ENCODE measurements around the gene SNAPC5.

The SNAPC5 gene

GRCh38 chr15:66523926-66524325, 26.4 kb upstream of the SNAPC5 start:
- H3K27ac ChIP-seq: no peak overlapping the region
- H3K4me3 ChIP-seq (ENCODE audit: low read depth, low read length): no peak overlapping the region
- H3K9me3 ChIP-seq (ENCODE audit: severe bottlenecking): no peaks in the 10 kb centered on the region
- TF ChIP-seq CTCF (IDR thresholded peaks at IDR 0.05; ENCODE audit: low read depth, low read length): no peak
- H3K36me3 ChIP-seq: peaks cover 35% of the 10 kb centered on the region
- no peak for DNase-seq
- H3K27me3 ChIP-seq (ENCODE audit: insufficient read depth, low read depth, severe bottlenecking): no peaks in the 10 kb centered on the region

DNA sequence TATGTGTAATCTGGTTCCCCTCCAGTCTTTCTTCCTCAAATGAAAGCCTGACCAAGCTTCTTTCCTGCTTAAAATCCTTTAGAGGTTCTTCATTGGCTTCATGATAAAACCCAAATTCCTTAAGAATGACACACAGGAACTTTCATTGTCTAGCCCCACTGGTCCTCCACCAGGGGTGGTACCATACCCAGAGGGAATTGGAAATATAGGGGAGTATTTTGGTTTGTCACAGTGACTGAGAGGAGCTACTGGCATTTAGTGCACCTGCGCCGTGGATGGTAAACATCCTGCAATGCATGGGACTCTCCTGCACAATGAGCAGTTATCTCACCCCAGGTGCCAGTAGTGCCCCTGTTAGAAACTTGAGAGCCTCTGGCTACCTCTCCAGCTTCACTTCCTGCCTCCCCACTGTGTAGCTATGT, 18.4 kb upstream of the SNAPC5 start:
- Histone ChIP-seq H3K9me3 (ENCODE audit: severe bottlenecking) (no peaks in the 10 kb centered on the region), H3K4me3 (ENCODE audit: low read depth, low read length) (no peak overlapping the region), H3K27ac (no peak overlapping the region), H3K27me3 (ENCODE audit: insufficient read depth, low read depth, severe bottlenecking) (no peaks in the 10 kb centered on the region), H3K36me3 (peaks cover 26% of the 10 kb centered on the region)
- no peak for DNase-seq
- TF ChIP-seq CTCF (IDR thresholded peaks at IDR 0.05; ENCODE audit: low read depth, low read length): no peak

DNA sequence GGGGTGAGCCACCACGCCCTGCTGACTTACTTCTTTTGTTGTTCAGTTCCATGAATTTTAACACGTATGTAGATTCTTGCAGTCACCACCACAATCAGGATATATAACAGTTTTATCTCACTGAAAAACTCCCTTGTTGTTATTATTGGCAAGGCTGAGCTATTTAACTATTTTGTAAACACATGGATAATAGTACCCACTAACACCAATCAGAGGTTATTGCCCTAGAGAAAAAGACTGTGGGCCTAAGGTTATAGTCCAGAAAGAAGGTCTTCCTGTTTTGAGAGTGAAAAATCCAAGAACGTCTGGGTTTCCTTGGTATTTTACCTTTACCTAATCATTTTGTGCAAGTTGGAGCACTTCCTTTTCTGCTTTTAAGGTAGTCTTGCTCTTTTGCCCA, 17.0 kb upstream of the SNAPC5 start:
- DNase-seq: no peak
- Histone ChIP-seq H3K27me3 (ENCODE audit: insufficient read depth, low read depth, severe bottlenecking) (no peaks in the 10 kb centered on the region), H3K36me3 (peaks cover 21% of the 10 kb centered on the region), H3K27ac (no peak overlapping the region), H3K4me3 (ENCODE audit: low read depth, low read length) (no peak overlapping the region), H3K9me3 (ENCODE audit: severe bottlenecking) (no peaks in the 10 kb centered on the region)
- no peak for TF ChIP-seq CTCF (IDR thresholded peaks at IDR 0.05; ENCODE audit: low read depth, low read length)

GRCh38 chr15:66508293-66508883, 10.8 kb upstream of the SNAPC5 start:
- Histone ChIP-seq H3K27ac (no peak overlapping the region), H3K27me3 (ENCODE audit: insufficient read depth, low read depth, severe bottlenecking) (no peaks in the 10 kb centered on the region), H3K36me3 (peaks cover 22% of the 10 kb centered on the region), H3K4me3 (ENCODE audit: low read depth, low read length) (no peak overlapping the region), H3K9me3 (ENCODE audit: severe bottlenecking) (no peaks in the 10 kb centered on the region)
- TF ChIP-seq CTCF (IDR thresholded peaks at IDR 0.05; ENCODE audit: low read depth, low read length): no peak
- DNase-seq: no peak

DNA sequence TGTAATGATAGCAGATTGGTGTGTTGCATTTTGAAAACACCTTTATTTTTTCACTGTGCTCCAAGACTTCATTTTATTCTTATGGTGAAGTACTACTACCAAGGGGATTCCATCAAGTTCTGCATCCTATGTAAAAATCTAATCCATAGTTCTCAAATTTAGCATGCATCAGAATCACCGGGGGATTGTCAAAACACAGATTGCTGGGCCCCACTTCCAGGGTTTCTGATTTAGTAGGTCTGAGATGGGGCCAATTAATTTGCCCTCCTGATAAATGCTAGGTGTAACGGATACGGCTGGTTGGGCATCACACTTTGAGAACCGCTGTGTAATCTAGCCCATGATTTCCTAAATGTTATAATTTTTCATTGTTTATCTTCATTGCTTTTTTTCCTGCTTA, 8.3 kb upstream of the SNAPC5 start:
- Histone ChIP-seq H3K27me3 (ENCODE audit: insufficient read depth, low read depth, severe bottlenecking) (no peaks in the 10 kb centered on the region), H3K4me3 (ENCODE audit: low read depth, low read length) (peak overlapping the region; percentile 97), H3K9me3 (ENCODE audit: severe bottlenecking) (no peaks in the 10 kb centered on the region), H3K36me3 (peaks cover 48% of the 10 kb centered on the region), H3K27ac (no peak overlapping the region; the same call in 1 of the 2 replicates)
- no peak for TF ChIP-seq CTCF (IDR thresholded peaks at IDR 0.05; ENCODE audit: low read depth, low read length)
- no peak for DNase-seq

GRCh38 chr15:66505430-66505811, 7.9 kb upstream of the SNAPC5 start:
- no peaks in the 10 kb centered on the region for H3K9me3 ChIP-seq (ENCODE audit: severe bottlenecking)
- DNase-seq: no peak
- H3K27ac ChIP-seq: peak overlapping the region; percentile 99
- TF ChIP-seq CTCF (IDR thresholded peaks at IDR 0.05; ENCODE audit: low read depth, low read length): no peak
- H3K36me3 ChIP-seq: peaks cover 49% of the 10 kb centered on the region
- H3K27me3 ChIP-seq (ENCODE audit: insufficient read depth, low read depth, severe bottlenecking): no peaks in the 10 kb centered on the region
- H3K4me3 ChIP-seq (ENCODE audit: low read depth, low read length): peak overlapping the region; percentile 97
